NAMALWA (cell line): Measurements from ENCODE around the gene OCIAD2.
"Not testable (repeated sequence)": the region's sequence is repeated elsewhere in the genome, so short reads cannot be mapped to it uniquely, and the experiment has no call there.

Source experiments
- DNase-seq: peaks from one replicate; pipeline ENCODE4 v3.0.0-alpha.2; 2015; ENCODE audit warnings: low spot score

Gene OCIAD2

GRCh38 chr4:48907706-48908477 lies 1.3 kb upstream of the OCIAD2 start:
- DNase-seq: no peak

- no peak for DNase-seq
Measured at GRCh38 chr4:48905363-48906015, 1.1 kb downstream of the OCIAD2 start.

GRCh38 chr4:48904541-48905142 lies 1.9 kb downstream of the OCIAD2 start:
- DNase-seq: no peak

GRCh38 chr4:48904101-48904500 lies 2.5 kb downstream of the OCIAD2 start:
- DNase-seq: peak; percentile 22

- DNase-seq: no peak
Measured at GRCh38 chr4:48902266-48902665, 4.3 kb downstream of the OCIAD2 start.

GRCh38 chr4:48901196-48901595 lies 5.4 kb downstream of the OCIAD2 start:
- no peak for DNase-seq

GRCh38 chr4:48899950-48900349 lies 6.6 kb downstream of the OCIAD2 start:
- DNase-seq: no peak

GRCh38 chr4:48899432-48899749 lies 7.2 kb downstream of the OCIAD2 start:
- no peak for DNase-seq

GRCh38 chr4:48898733-48899431 lies 7.7 kb downstream of the OCIAD2 start:
- DNase-seq: peak; percentile 67

GRCh38 chr4:48896845-48897244 lies 9.7 kb downstream of the OCIAD2 start:
- no peak for DNase-seq

GRCh38 chr4:48891028-48891619 lies 15.4 kb downstream of the OCIAD2 start:
- DNase-seq: no peak

GRCh38 chr4:48889750-48890149 lies 16.8 kb downstream of the OCIAD2 start:
- DNase-seq: not testable (repeated sequence)

- not testable (repeated sequence) for DNase-seq
Measured at GRCh38 chr4:48881646-48882045, 24.9 kb downstream of the OCIAD2 start.

GRCh38 chr4:48879561-48880442 lies 26.8 kb downstream of the OCIAD2 start:
- DNase-seq: no peak

GRCh38 chr4:48877827-48878535 lies 28.6 kb downstream of the OCIAD2 start:
- no peak for DNase-seq

- DNase-seq: not testable (repeated sequence)
Measured at GRCh38 chr4:48864696-48865095, 41.9 kb downstream of the OCIAD2 start.

- no peak for DNase-seq
Measured at GRCh38 chr4:48863728-48864127, 42.8 kb downstream of the OCIAD2 start.

- no peak for DNase-seq
Measured at GRCh38 chr4:48862661-48863060, 43.9 kb downstream of the OCIAD2 start.

- DNase-seq: no peak
Measured at GRCh38 chr4:48862038-48862437, 44.5 kb downstream of the OCIAD2 start.

GRCh38 chr4:48858130-48858529 lies 48.4 kb downstream of the OCIAD2 start:
- no peak for DNase-seq

- no peak for DNase-seq
Measured at GRCh38 chr4:48854982-48855381, 51.6 kb downstream of the OCIAD2 start.
